Measurements from ENCODE around the gene SLC16A3.
"Not testable (repeated sequence)": the region's sequence is repeated elsewhere in the genome, so short reads cannot be mapped to it uniquely, and the experiment has no call there.

GRCh38 chr17:82254746-82255145 is 25.9 kb downstream of the SLC16A3 start:
- TF ChIP-seq CTCF, POLR2A (IDR thresholded peaks at IDR 0.05): not testable (repeated sequence)

All from heart left ventricle (tissue), 13 donors.